Stimulated activated CD4-positive, alpha-beta T cell treated with anti-CD3 and anti-CD28 coated beads, TNF-alpha, amount 100 ng/mL, for 4 hours (primary cell): ENCODE results near the gene CARTPT.

Source experiments
- DNase-seq, 3 experiments: peaks; one replicate each; pipeline ENCODE4 v3.0.0-alpha.2; 2020; ENCODE audit warnings: low read depth in 3 of 3

Gene CARTPT

DNA sequence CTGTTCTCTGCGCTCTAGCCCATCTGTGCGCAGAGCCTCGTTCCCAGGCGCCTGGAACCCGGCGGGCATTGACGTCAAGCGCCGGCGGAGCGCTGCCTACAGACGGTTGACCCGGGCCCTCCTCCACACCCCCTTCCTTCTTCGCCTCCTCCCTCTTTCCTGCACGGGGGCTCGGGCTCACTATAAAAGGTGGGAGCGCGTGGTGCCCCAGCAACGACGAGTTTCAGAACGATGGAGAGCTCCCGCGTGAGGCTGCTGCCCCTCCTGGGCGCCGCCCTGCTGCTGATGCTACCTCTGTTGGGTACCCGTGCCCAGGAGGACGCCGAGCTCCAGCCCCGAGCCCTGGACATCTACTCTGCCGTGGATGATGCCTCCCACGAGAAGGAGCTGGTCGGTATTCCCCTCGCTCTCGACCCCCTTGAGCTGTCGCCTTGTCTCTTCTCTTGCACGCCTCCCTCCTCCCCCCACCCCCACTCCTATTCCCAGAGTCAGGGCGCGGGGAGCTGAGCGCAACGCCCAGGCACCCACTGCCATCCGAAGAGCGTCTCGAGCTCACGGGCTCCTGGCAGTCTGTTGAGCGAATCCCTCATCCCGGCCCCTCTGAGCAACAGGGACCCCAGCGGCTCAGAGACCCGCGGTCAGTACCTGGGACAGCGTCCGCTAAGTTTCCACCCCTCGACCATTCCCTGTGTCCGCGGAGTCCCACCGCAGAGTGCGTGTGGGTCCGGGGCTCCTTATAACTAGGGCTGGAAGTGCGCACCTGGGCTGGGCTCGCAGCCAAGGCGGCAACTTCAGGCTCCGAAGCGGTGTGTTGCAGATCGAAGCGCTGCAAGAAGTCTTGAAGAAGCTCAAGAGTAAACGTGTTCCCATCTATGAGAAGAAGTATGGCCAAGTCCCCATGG, at the start of gene CARTPT:
CARTPT (plus strand) TSS at position 213 of the 902 bp plus-strand sequence; CDS start at position 232, 19 bp downstream.
- DNase-seq = no peak

DNA sequence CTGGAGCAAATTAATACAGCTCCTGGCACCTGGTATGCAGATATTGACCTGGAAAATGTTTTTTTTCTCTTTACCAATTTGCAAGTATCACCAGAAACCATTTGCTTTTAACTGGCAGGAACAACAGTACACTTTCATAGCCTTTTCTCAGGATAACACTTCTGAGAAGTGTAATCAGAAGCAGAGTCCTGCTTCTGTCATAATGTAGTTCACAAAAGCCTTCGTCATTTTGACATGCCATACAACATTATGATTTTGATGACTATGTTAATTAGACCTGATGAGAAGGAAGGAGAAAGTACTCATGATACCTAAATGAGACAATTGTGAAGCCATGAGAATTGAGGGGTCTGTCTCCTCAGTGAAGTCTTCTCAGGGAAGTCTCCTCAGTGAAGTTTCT, 41.1 kb upstream of the CARTPT start:
- no peak for DNase-seq

DNA sequence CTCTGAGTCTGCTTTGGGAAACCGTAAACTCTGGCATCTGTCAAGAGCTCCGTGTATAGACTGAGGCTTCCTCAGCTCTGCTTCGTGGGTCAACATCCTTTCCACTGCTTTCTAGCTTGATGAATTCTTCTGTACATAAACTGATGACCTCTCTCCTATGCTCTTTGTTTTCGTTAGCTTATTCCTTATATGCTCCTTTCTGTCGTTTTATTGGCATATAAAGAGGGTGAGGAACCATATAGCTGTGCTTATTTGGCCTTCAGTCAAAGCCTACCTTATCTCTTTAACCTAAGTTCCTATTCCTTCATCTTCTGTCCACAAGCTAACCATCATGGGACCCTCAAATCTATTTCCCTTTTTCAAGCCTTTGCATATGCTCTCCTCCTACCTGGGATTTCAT, 39.4 kb upstream of the CARTPT start:
- DNase-seq = no peak

DNA sequence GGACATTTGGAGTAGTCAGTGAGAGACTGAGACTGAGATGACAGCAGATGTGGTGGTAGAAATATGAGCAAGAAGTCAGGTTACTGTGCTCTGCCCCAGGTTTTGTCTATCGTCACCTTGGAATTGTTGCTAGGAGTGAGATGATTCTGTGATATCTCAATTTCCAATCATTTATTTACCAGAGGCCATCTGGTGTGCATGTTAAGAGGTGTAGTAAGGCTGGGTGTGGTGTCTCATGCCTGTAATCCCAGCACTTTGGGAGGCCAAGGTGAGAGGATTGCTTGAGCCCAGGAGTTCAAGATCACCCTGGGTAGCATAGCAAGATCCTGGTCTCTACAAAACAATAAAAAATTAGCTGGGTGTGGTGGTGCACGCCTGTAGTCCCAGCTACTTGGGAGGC, 38.6 kb upstream of the CARTPT start:
- DNase-seq = no peak

DNA sequence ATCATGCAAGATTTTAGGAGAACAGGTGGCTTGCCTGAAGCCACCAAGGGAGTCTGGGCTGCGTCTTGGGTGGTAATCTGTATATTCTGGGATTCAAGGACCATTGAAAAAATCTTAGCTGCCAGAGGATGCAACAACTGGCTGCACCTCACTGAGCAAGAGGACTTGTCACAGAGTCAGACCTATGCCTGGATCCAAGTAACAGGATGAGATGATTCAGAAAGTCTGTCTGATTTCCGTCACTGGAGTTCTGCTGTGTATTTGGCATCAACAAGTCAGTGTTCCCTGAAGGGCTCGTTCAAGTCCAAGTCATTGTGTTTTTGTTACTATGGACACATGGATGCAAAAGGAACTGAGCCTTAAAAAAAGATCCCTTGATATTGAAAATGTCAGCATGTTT, 37.8 kb upstream of the CARTPT start:
- no peak for DNase-seq

DNA sequence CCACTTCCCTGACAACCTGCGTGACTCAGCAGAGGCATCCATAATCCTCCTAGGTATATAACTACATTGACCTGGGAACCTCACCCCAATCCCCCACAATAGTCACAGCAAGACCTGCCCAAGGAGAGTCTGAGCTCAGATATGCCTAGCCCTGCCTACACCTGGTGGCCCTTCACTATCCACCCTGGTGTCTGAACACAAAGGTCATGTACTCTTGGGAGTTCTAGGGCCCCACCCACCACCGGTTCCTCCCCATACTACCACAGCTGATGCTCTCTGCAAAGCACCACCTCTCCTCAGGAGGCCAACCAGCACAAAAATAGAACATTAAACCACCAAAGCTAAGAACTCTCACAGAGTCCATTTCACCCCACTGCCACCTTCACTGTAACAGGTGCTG, 34.8 kb upstream of the CARTPT start:
- DNase-seq = no peak

DNA sequence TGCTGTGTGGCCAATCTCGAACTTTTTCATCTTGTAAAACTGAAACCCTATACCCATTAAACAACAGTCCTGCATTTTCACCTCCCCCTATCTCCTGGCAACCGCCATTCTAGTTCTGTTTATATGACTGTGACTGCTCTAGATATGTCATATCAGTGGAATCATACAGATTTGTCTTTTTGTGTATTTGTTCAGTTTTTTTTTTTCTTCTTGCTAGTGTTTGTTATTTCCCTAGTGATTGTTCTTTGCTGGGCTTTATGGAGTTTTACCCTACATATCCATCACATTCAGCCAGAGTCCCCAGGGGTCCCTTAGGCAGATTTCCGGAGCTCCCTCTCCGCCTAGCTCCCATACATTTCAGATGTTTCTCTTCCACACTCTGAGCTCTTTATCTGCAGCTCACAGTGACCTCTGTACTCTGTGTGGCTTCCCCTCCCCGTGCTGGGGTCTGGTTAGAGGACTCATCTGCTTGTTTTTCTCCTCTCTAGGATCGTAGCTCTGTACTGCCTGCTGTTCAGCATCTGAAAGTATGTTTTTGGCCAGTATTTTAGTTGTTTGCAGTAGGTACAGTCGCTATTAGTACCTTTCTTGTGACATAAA, 25.1 kb upstream of the CARTPT start:
- DNase-seq = no peak

DNA sequence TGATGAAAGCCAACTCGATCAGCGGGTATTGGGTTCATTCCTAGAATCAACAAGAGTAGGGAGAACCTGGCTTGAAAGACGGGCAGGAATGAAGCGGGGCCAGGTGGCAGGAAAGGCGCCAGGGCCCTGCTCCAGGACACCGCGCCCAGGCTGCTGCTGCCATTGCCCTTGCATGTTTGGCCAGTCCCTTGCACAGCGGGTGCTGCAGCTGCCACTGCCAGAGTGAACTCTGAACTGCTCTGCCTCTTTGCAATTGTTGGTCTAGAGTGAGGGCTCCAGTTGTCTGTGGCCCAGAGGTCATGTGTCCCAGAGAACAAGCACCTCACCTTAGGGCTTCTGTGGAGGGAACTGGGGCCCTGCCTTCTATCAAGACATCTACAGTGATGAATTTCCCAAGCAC, 24.0 kb upstream of the CARTPT start:
- no peak for DNase-seq

DNA sequence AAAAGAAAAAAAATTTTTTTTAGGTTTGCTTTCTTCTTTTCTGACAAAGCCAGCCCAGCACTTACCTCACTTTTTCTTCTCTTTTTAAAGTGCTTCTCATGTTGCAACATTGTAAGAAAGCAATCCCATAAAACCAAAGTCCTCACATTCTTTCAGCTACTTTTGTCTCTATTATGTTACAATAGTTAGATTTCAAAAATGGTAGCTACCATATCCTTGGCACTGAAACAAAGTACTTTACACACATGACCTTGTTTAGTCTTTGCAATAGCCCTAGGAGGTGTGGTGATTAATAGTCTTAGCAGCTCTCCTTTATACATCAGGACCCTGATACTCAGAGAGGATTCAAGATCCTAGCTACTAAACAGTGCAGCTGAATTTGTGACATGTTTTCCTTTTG, 23.5 kb upstream of the CARTPT start:
- no peak for DNase-seq

DNA sequence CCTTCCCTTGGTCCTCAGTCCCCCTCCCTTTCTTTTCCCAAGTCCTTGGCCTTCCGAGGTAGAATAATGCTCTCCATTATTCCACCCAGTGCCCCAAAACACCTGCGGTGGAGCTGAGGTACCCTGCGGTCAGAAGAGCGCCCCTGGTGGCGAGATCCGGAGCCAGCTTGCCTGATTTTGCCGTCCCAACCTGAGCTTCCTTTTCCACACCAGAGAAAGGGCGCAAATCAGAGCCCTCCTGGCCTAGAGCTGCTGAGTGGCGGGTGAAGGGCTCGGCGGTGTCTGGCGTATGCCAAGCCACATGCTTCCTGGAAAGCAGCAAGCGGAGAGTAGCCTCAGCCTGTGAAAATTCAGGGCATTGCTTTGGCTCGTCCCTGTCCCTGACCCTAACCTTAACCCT, 21.1 kb upstream of the CARTPT start:
- DNase-seq = no peak

DNA sequence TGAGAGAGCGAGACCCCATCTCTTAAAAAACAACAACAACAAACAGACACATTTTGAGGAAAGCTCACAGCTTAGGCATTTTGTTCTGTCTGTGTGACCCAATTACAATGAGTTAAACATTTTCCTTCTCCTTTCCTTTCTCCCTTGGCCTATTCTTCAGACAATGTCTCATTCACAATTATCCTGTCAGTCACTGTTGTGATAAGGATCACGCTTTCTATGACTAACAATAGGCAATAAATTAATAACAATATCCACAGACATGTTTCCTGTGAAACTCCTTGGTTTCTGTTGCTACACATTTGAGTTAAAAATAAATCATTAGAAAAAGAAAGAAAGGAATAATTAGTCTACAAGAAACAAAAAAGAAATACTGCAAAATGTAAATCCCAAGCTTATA, 19.8 kb upstream of the CARTPT start:
- no peak for DNase-seq

DNA sequence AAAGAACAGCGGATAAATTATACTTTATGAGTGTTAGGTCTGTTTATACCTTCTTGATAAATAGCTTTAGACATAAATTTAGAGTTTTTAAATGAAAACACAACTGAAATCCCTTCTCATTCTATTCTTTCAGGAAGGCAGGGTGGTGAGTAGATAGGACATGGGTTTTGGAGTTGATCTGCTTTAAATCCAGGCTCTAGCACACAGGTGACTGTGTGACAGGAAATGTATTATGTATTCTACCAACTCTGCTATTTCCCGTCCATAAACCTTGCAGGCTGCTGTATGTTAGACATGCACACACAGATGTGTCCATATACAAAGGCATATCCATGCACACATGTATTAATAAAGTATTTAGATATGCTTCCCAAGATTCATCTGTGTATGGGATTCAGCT, 19.3 kb upstream of the CARTPT start:
- DNase-seq = no peak

DNA sequence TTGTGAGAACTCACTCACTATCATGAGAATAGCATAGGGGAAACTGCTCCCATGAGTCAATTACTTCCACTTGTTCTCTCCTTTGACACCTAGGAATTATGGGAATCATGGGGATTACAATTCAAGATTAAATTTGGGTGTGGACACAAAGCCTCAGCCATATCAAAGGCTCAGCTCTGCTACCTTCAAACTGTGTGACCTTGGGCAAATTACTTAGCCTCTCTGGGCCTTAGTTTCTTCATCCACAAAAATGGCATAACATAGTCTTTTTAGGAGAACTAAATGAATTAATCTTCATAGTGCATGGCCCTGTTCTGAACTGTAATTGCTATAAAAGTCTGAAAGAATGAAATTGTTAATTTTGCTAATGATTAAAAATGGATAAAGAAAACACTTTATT, 18.3 kb upstream of the CARTPT start:
- DNase-seq = no peak

DNA sequence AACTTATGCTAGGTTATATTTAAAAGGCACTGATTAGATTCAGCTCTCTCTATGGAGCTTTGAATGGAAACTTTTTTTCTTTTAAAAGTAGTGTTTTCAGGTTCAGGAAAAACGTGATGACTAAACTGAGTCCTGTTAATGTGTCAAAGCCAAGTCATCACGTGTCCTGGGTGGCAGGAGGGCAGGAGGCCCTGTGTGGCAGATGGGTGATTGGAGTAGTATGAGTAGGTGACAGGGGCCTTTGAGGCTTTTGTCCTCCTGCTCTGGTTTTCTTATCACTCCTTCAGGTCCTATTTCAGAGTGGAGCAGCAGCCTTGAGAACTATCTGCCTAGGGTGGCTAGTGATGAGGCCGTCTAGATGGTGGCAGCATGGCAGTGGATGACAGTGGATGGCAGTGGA, 17.7 kb upstream of the CARTPT start:
- DNase-seq = no peak

DNA sequence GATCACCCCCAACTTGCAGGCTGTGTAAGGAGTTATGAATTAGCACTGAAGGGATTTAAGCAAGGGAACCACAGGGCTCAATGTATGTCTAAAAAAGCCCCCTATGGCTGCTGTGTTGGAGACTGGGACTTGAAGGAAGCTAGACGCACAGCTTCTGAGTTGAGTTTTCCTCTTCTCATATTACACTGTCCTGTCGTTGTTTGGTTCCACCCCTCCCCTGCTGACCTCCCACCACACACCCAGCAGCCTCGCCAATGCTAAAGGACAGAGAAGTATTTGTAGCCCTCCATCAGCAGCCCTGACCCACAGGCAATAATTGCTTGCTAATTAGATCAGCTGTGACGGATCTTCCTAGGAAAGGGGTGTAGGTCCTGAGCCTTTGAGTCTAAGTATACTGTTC, 15.1 kb upstream of the CARTPT start:
- DNase-seq = no peak

DNA sequence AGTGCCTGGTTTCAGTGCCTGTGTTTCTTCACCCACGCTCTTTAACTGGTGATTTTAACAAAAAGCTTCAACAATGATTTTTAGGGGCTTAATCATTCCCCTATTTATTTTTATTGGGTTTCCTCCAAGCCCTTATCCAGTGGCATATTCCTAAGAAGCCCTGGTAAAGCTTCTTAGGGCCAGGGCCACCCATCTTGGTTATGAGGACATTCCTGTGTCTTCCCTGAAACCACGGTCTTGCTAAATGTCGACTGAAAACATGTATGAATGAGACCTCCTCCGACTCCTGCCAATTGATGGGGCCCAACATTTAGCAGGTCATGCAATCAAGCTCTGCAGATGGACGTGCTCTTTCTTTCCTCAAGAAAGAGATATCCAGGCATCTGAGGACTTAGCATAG, 13.7 kb upstream of the CARTPT start:
- no peak for DNase-seq

DNA sequence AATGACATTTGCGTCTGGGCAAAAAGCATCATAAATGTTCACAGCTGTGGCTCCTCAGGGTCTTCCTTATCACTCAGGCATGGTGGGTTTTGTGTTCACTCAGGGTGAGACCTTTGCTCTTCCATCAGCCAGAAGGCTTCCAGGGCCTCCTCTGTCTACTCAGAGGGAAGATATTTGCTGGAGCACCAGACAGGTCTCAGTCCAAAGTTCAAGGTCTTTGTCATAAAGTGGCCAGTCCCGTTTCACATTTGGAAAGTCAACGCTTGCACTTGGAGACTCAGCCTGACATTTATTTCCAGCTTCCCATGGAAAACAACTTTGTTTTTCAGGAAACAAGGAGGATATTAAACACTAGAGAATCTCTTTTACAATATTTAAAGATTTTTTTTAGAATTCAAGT, 12.2 kb upstream of the CARTPT start:
- no peak for DNase-seq

DNA sequence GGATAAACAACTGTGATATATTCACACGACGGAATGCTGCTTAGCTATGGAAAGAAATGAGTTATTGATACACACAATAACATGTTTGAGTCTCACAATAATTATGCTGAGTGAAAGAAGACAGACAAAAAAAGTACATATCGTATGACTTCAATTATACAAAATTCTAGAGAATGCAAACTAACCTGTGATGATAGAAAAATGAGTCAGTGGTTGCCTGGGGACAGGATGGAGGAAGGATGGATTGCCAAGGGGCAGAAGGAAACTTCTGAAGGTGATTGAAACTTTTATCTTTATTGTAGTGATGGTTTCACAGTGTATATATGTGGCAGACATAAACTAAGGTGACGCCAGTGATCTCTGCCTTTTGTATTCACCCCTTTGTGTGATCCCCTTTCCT, 7.5 kb upstream of the CARTPT start:
- no peak for DNase-seq

DNA sequence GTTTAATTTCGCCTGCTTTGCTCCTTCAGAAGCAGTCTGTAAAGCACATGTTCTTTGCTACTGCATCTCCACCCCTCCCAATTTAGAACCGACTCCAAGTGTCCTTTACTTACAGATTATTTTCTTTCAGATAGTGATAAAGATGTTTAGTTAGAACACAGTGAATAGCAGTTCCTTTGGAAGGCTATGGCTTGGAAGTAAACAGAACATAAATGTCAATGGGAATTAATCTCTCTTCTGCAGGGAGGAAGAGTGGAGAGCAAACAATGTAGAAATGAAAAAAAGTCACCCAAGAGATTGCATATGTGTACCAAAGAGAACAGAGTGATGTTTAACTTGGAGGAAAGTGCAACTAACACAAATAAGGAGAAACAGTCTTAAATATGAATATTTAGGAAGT, 4.2 kb upstream of the CARTPT start:
- no peak for DNase-seq

DNA sequence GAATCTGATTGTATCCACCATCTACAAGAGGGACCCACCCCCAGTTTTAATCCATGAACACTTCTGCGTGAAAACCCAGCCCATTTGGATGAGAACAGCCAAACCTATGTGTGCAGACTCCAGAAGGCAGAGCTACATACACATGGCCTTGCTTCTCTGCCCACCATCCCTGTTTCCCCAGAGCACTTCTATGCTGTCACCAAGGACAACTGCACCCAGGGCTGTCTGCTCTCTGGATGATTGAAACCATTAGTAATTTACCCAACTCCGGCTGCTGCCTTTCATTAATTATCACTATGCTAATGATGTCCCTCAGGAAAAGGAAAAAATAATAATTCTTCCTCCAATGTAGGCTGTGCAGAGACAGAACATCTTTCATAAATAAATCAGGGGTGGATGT, 8.9 kb downstream of the CARTPT start:
- DNase-seq = no peak

DNA sequence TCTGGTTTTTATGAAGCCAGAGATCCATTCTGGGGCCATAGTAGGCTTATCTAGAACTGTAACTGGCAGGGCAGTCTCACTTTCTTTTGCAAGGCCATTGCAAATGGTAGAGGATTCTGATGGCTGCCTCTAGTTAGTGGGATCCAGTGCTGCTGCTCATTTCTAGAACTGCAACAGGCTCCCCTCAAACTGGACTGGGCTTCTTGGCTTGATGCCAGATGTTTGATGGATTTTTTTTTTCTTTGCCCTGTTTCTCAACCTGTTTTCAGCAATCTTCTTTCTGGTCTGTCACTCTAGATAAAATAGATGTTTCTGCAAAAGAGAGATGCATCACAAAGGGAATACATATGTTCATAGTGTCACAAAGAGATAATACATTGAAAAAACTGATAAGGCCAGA, 11.9 kb downstream of the CARTPT start:
- no peak for DNase-seq

DNA sequence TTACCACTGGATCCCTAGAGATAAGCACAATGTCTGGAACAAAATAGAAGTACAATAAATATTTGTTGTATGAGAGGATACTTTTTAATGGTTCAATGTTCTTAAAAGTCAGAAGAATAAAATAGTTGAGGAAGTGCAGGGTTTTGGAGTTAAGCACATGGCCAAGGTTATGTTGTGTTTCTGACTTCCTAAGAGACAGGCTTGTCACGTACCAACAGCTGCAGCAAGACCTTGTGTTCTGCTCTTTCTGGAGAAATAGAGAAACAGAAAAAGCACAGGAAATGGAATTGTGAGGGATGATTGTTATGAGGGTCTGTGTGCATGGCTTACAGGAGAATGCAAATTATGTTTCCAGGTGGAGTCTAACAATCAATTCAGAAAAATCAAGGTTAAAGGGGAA, 12.9 kb downstream of the CARTPT start:
- DNase-seq = no peak

DNA sequence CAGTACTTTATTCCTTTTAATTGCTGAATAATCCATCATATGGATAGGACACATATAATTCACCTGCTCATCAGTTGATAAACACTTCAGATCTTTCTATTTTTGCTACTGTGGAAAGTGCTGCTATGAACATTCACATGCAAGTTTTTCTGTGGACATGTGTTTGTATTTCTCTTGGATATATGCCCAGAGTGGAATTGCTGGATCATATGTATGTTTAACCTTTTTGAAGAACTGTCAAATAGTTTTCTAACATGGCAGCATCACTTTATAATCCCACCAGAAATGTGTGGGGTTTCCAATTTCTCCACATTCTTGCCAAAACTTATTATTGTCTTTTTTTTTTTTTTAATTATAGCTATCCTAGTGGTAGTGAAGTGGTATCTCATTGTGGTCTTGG, 15.1 kb downstream of the CARTPT start:
- no peak for DNase-seq
